Measurements from ENCODE around the gene OGA. TPM values are rescaled to one million over a fixed set of nuclear protein-coding genes. Genes with fewer than 3 reads are reported as not detected.

OGA gene
- total and polyA plus RNA-seq, 2 of the 8 experiments (the other 6 are each of a cell fraction or from before 2014, with no cell fraction given), result 31.2 to 107 TPM

- Histone ChIP-seq H3K27me3 (replicated peaks in 1 of 4; ENCODE audit: control insufficient read depth in 3 of 4, extremely low read depth in 1 of 4, insufficient read depth in 3 of 4, low read length in 3 of 4) (no peaks in the 10 kb centered on the region; a peak in 1 of 7 replicates), H3K4me2 (ENCODE audit: insufficient read depth in 1 of 2, low read depth in 2 of 2, low read length in 2 of 2) (no peak overlapping the region), H3K56ac (replicated peaks; ENCODE audit: insufficient read length, low read depth, low read length) (no peak overlapping the region), H4K20me1 (replicated peaks in 1 of 2; ENCODE audit: control insufficient read depth in 1 of 2, insufficient read depth in 2 of 2, low read length in 2 of 2) (peaks cover 0 to 2% of the 10 kb centered on the region in 2 experiments), H3K14ac (ENCODE audit: insufficient read length) (no peak overlapping the region), H3K4me3 (ENCODE audit: extremely low read depth in 1 of 4, insufficient read depth in 2 of 4, low read depth in 3 of 4, low read length in 4 of 4) (no peak overlapping the region), H3K79me2 (ENCODE audit: control insufficient read depth in 1 of 2, insufficient read depth in 2 of 2, low read length in 2 of 2) (no peaks in the 10 kb centered on the region), H2BK120ac (replicated peaks; ENCODE audit: low read depth, low read length) (no peak overlapping the region), H3K27ac (ENCODE audit: low read depth, low read length) (no peak overlapping the region), H2BK5ac (ENCODE audit: low read depth, low read length) (no peak overlapping the region; the same call in 1 of the 2 replicates), H4K5ac (ENCODE audit: insufficient read length, low read depth, low read length) (no peak overlapping the region), H3K23ac (ENCODE audit: insufficient read length) (no peak overlapping the region), H2AK5ac (ENCODE audit: low read depth, low read length) (no peak overlapping the region), H4K8ac (ENCODE audit: extremely low read depth, insufficient read depth, low read length) (no peak overlapping the region), H3K18ac (ENCODE audit: extremely low read depth, low read length) (no peak overlapping the region), H3K4ac (replicated peaks; ENCODE audit: insufficient read length, low read depth, low read length) (no peak overlapping the region), H2BK15ac (ENCODE audit: low read length) (no peak overlapping the region), H3K23me2 (ENCODE audit: low read depth, low read length) (no peaks in the 10 kb centered on the region), H2BK20ac (ENCODE audit: low read length) (no peak overlapping the region), H3K9me3 (ENCODE audit: insufficient read depth in 2 of 2, low read depth in 1 of 2, low read length in 1 of 2) (no peaks in the 10 kb centered on the region), H3K36me3 (ENCODE audit: control insufficient read depth in 2 of 4, insufficient read depth in 4 of 4, low read length in 3 of 4) (no peaks in the 10 kb centered on the region), H3K9ac (replicated peaks in 1 of 4; ENCODE audit: extremely low read depth in 1 of 4, low read depth in 3 of 4, low read length in 3 of 4) (no peak overlapping the region), H3K79me1 (ENCODE audit: low read depth, low read length) (no peaks in the 10 kb centered on the region; the same call in 1 of the 2 replicates), H2BK12ac (ENCODE audit: low read depth, low read length) (no peak overlapping the region), H2AFZ (ENCODE audit: low read length) (no peak overlapping the region), H4K91ac (replicated peaks; ENCODE audit: insufficient read length, low read length) (no peak overlapping the region), H3K4me1 (replicated peaks in 1 of 4; ENCODE audit: control insufficient read depth in 3 of 4, insufficient read depth in 4 of 4, low read length in 3 of 4) (peaks cover 0 to 9% (median 0%) of the 10 kb centered on the region in 4 experiments; a peak in 1 of 7 replicates)
- POLR2A ChIA-PET (ENCODE audit: partially characterized antibody), result no interaction called here
- 92% methylated on average over 4 of the region's 4 CpGs; no CpG with 5 or more reads in 1 of the 2 experiments for WGBS, 2 experiments (ENCODE audit: extremely low coverage in 1 of 2, insufficient coverage in 1 of 2, insufficient read length in 1 of 2, insufficient replicate concordance in 2 of 2, low coverage in 1 of 2, low lambda C conversion rate in 2 of 2, missing lambda C conversion rate in 1 of 2)
- DNase-seq (ENCODE audit: low read depth in 1 of 2, low spot score in 2 of 2) (no peak), FAIRE-seq (no peak)
- CTCF ChIA-PET (ENCODE audit: partially characterized antibody), result interaction anchor here (1.0 to 8.3 kb wide), 4 partner anchors 9 to 158 kb away, joined by 3 to 70 read pairs (median 18); partner anchors contain the start of gene KCNIP2
- TF ChIP-seq TBP (IDR thresholded peaks at IDR 0.05; ENCODE audit: low read depth, low read length) (no peak), PHF8 (conservative IDR thresholded peaks at IDR 0.05; ENCODE audit: low read depth, low read length) (no peak), SRF (IDR thresholded peaks at IDR 0.05; ENCODE audit: low read depth, low read length) (no peak), NRF1 (IDR thresholded peaks at IDR 0.05; ENCODE audit: low read depth, low read length) (no peak), SUZ12 (IDR thresholded peaks at IDR 0.05; ENCODE audit: low read length) (no peak), USF2 (IDR thresholded peaks at IDR 0.05; ENCODE audit: low read length) (no peak), POU5F1 (IDR thresholded peaks at IDR 0.05; ENCODE audit: low read depth, low read length) (no peak), TAF1 (IDR thresholded peaks at IDR 0.05; ENCODE audit: low read depth, low read length) (no peak), MAX (IDR thresholded peaks at IDR 0.05) (no peak), E2F6 (IDR thresholded peaks at IDR 0.05) (no peak), CEBPB (IDR thresholded peaks at IDR 0.05; ENCODE audit: low read depth, low read length) (no peak)
Measured at GRCh38 chr10:101851411-101852116, 33.3 kb upstream of the OGA start.

Measured in H1 (cell line).